Stimulated activated naive CD8-positive, alpha-beta T cell treated with anti-CD3 and anti-CD28 coated beads, Interleukin-15, amount 100 ng/mL, for 72 hours (primary cell): ENCODE results near the gene SPATA7.

ENCODE experiments used
- ATAC-seq: fragments of 150-1000 bp; cut with Tn5 transposase; 2 replicates; pipeline ENCODE4 v1.10.0; 2021; ENCODE audit warnings: mild to moderate bottlenecking, moderate library complexity
- DNase-seq, 2 donors: peaks; one replicate each; pipeline ENCODE4 v3.0.0; 2021 to 2022
- H3K27ac Mint-ChIP-seq, 2 donors: one replicate each; pipeline ENCODE4 v1.8.0; 2022; ENCODE audit warnings: mild to moderate bottlenecking in 2 of 2, mixed read lengths in 2 of 2, moderate library complexity in 2 of 2
- H3K27me3 Mint-ChIP-seq: one replicate; pipeline ENCODE4 v1.8.0; 2022; ENCODE audit warnings: mixed read lengths
- H3K4me1 Mint-ChIP-seq: one replicate; pipeline ENCODE4 v1.8.0; 2022; ENCODE audit warnings: mild to moderate bottlenecking, mixed read lengths
- H3K4me3 Mint-ChIP-seq, 2 donors: one replicate each; pipeline ENCODE4 v1.8.0; 2022; ENCODE audit warnings: mild to moderate bottlenecking in 2 of 2, mixed read lengths in 2 of 2, moderate library complexity in 1 of 2
- H3K9me3 Mint-ChIP-seq, 2 donors: one replicate each; pipeline ENCODE4 v1.8.0; 2022; ENCODE audit warnings: mixed read lengths in 2 of 2

Gene SPATA7

DNA sequence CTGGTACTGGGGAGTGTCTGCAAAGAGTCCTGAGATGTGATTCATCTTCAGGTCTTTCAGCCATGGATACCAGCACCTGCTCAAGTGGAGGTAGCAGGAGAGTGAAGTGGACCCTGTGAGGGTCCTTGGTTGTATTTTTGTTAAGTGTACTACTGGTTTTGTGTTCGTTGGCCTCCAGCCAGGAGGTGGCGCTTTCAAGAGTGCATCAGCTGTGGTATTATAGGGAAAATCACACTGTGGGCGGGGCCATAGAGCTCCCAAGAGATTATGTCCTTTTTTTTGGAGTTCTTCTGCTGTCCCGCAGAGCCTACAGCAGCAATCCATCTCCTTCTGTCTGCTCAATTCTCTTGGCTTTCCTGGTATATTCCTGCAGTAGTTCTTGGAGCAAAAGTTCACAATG is 66.8 kb downstream of the SPATA7 start:
- Mint-ChIP-seq H3K9me3 (peaks cover 0 to 16% of the 10 kb centered on the region in 2 donors), H3K4me1 (no peaks in the 10 kb centered on the region), H3K4me3 (no peak overlapping the region), H3K27me3 (no peaks in the 10 kb centered on the region), H3K27ac (no peak overlapping the region)
- ATAC-seq: no peak
- no peak for DNase-seq

DNA sequence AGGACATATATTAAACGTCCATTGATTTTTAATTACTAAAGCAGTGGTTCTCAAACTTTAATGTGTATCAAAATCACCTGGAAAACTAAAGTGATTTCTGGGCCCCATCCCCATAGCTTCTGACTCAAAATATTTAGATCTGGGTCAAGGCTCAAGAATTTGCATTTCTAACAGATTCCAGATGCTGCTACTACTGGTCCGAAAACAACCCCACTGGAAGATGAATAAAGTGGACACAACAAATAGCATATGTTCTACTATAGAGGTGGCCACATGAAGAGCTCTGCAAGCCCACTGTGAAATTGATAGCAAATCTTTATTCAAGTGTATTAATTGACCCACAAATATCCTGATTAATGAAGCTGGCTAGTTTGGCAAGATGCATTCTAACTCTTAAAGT is 69.4 kb downstream of the SPATA7 start:
- Mint-ChIP-seq H3K4me1 (no peaks in the 10 kb centered on the region), H3K4me3 (no peak overlapping the region), H3K9me3 (peaks cover 0 to 8% of the 10 kb centered on the region in 2 donors), H3K27me3 (no peaks in the 10 kb centered on the region), H3K27ac (no peak overlapping the region)
- DNase-seq (no peak), ATAC-seq (no peak)

DNA sequence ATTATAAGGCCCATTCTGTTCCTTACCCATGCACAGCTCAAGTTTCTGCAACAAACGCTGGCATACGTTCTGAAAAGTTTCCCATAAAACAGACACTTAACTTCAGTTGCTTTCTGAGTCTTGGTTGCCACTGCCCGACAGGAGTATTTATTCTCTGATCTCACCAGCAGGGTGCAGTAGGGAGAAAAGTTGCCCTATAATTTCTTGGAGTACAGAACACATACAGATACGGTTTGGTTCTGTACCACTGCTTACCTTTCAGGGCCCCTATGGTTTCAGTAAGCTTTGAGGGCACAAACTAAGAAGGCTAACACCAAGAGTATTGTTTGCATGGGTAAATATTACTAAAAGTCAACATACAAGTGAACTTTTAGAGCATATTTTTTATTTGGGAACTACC is 77.9 kb downstream of the SPATA7 start:
- Mint-ChIP-seq H3K4me3 (no peak overlapping the region), H3K9me3 (peaks cover 0 to 5% of the 10 kb centered on the region in 2 donors), H3K27ac (no peak overlapping the region), H3K4me1 (no peaks in the 10 kb centered on the region), H3K27me3 (no peaks in the 10 kb centered on the region)
- DNase-seq (peak in 1 of 2 donors; percentile 3), ATAC-seq (no peak)

DNA sequence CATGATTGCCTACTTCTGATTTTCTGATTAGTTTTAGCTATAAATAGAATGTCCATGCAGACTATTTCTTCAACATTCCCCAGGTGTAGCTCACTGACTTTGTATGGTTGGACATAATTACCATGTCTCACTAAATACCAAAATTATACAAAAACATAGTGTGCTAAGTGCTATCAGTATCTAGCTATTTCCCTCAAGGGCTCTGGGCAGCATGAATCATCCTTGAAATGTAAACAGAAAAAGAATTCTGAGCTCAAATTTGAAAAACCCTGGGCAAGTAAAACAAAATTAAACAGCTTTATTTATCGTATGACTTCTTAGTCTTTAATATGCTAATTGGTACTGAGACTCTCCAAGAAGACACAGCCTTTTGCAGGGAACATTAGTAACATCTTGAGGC is 82.9 kb downstream of the SPATA7 start:
- DNase-seq: no peak
- Mint-ChIP-seq H3K4me3 (no peak overlapping the region), H3K27ac (no peak overlapping the region), H3K27me3 (no peaks in the 10 kb centered on the region), H3K9me3 (no peaks in the 10 kb centered on the region), H3K4me1 (no peaks in the 10 kb centered on the region)
- no peak for ATAC-seq

DNA sequence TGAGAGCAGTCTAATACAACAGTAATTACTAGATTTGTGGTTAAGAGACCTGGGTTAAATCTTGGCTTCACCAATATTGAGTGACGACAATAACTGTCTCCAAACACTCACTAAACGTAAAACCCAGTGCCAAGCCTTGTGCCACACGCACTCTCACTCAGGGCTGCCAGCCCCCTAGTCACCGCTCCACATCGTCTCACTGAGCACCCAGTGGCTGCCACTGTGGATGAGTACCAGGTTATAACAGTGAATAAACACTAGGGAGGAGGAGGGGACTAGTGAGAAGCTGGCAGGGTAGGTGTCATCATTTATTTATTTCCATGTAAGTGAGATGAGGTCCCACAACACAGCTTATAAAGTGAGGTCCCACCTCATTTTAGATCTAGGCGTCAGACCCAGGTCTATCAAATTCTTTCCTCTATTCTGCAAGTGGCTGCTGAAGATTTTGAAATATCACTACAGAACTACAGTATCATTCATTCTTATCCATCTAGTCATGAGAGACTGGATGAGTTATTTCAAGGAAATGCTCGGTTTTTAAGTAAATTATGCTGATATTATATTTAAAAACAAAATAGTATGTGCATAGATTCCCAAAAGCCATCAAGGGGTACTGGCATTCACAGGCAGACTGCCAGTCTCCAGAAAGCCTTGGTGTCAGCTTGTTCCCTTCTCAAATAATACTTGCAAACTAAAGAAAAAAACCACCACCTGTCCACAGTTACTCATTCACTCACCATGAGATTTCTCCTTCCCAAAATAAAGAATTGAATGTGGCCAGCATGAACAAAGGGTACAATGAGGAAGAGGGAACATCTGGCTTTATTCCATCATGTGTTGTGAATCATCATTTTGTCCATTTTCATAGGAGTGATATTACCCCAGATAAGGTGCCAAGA is 85.3 kb downstream of the SPATA7 start:
- H3K27me3 Mint-ChIP-seq: no peaks in the 10 kb centered on the region
- H3K27ac Mint-ChIP-seq: no peak overlapping the region
- DNase-seq: no peak
- no peaks in the 10 kb centered on the region for H3K9me3 Mint-ChIP-seq
- H3K4me3 Mint-ChIP-seq: no peak overlapping the region
- H3K4me1 Mint-ChIP-seq: no peaks in the 10 kb centered on the region
- ATAC-seq: no peak

DNA sequence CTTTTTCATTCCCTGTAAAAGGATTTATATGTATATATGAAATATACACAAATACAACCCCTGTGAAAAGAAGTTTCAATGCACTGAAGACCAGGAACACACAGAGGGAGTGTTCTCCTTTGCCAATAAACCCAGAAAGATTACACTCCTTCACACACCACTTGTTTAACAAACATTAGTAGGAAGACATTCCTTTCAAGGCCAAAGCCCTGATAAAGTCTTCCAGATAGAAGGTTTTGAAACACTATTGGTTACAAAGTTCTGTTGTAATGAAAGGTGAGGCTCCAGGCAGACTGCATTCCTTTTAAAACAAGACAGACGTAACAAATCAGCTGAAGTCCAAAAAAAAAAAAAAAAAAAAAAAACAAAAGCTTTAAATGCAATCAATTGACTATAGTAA is 88.3 kb downstream of the SPATA7 start:
- Mint-ChIP-seq H3K27me3 (no peaks in the 10 kb centered on the region), H3K27ac (no peak overlapping the region), H3K4me3 (no peak overlapping the region), H3K4me1 (no peaks in the 10 kb centered on the region), H3K9me3 (no peaks in the 10 kb centered on the region)
- no peak for ATAC-seq
- no peak for DNase-seq

DNA sequence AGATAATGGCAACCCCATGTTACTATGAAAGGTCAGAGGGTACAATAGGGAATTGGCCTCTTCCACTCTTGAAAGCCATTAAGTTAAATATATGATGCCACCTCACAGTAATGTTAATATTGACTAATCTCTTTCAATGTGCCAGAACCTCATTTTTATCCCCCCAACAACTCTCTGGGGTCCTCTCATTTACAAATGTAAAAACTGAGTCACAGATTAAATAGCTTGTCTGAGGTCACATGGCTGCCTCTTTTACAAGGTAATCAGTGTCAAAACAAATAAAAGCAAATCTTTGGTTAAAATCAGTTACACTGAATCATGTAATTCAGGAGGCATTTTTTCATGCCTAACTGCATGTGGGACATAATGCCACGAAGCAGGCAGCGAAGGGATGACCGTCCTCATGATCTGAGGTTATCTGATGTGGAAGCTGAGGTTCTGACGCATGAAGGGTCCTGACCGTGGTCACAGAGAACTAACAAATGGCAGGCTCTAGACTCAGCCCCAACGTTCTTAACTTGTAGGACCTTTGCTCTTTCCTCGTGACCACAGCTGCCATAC is 90.8 kb downstream of the SPATA7 start:
- H3K27me3 Mint-ChIP-seq: peaks cover 3% of the 10 kb centered on the region
- H3K4me3 Mint-ChIP-seq: no peak overlapping the region
- ATAC-seq (no peak), DNase-seq (no peak)
- H3K4me1 Mint-ChIP-seq: no peaks in the 10 kb centered on the region
- no peak overlapping the region for H3K27ac Mint-ChIP-seq
- H3K9me3 Mint-ChIP-seq: no peaks in the 10 kb centered on the region

DNA sequence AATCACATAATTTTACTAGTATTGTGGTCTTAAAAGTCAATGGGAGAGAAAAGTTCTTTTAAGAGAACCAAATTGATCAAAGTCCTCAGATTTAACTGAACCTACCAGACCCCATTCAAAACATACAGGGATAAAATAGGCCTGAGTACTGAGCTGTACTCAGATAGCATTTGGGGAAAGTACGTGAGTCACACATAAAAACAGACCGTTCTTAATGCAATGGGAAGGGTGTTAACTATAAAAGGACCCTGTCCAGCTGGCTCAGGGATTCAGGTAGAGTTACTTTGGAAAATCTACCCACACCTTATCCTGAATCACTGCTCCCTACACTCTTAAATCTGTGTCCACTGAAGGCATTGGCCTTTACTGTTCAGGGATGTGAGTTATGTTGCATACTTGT is 91.4 kb downstream of the SPATA7 start:
- DNase-seq (no peak), ATAC-seq (no peak)
- no peak overlapping the region for H3K27ac Mint-ChIP-seq
- H3K9me3 Mint-ChIP-seq: no peaks in the 10 kb centered on the region
- H3K4me3 Mint-ChIP-seq: no peak overlapping the region
- H3K4me1 Mint-ChIP-seq: no peaks in the 10 kb centered on the region
- H3K27me3 Mint-ChIP-seq: peaks cover 9% of the 10 kb centered on the region

DNA sequence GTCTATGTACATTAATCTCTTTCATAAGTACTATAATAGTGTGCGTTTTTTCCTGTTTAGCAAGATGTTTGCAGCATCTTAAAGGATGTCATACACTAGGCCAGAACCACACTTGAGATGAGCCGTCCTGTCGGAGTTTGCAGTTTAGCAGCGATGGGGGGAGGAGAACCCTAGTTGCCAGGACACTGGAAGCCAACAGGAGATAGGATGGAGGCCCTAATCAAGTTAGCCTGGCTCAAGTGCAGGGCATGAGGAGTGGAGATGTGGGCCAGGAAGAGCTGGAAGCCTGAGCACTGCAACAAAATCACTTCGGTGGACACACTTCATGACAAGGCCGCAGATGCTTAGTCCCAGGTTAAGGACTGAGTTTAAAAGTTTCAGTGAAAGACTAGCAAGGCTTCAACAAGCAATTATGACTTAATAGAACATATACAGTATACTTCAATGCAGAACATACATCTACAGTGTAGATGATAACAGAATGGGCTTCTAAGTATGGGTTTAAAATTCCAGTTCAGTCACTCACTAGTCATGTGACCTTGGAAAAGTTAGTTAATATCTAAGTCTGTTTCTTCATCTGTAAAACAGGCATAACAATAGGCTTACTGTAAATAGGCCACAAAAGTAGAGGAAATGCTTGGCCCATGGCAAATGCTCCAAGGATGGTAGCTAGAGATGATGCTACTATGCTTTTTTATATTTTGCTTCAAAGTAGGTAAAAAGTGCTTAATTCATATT is 92.2 kb downstream of the SPATA7 start:
- no peak for DNase-seq
- H3K9me3 Mint-ChIP-seq: no peaks in the 10 kb centered on the region
- H3K4me3 Mint-ChIP-seq: no peak overlapping the region
- peaks cover 15% of the 10 kb centered on the region for H3K27me3 Mint-ChIP-seq
- H3K27ac Mint-ChIP-seq: no peak overlapping the region
- no peaks in the 10 kb centered on the region for H3K4me1 Mint-ChIP-seq
- no peak for ATAC-seq

DNA sequence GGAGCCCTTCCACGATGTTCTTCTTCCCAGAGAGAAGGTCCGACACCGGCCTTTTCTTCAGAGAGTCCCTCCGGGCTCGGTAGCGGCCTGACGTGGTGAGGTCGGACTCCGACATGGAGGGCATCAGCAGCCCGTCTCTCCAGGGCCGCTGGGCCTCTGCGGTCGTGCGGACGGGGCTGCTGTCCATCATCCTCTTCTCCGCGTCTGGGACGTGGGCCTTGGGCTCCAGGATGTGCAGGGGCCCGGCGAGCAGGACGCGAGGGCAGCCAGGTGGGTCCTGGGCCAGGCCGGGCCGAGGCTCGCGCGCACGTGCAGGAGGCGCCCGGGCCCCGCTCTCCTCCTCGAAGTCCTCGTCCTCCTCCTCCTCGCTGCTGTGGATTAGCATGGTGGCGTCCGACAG is 93.5 kb downstream of the SPATA7 start:
- Mint-ChIP-seq H3K4me1 (no peaks in the 10 kb centered on the region), H3K9me3 (no peaks in the 10 kb centered on the region), H3K27me3 (peaks cover 15% of the 10 kb centered on the region), H3K27ac (no peak overlapping the region), H3K4me3 (no peak overlapping the region)
- DNase-seq (no peak), ATAC-seq (peak; percentile 27)

DNA sequence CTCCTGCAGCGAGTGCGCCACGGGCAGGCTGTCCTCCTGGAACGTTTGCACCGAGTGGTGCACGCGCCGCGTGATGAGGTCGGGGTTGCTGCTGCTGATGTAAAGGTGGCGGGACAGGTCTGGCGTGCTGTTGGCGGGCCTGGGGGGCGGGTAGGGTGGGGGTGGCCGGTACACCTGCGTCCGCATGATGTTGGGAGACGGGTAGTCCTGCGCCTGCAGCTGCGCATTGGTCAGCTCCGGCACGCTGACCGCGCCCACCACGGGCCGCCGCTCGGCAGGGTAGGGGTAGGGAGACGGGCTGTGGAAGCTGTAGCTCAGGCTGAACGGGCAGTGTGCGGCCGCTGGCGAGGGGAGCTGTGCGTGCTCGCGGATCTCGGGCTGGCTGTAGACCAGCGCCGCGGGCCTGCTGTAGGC is 94.1 kb downstream of the SPATA7 start:
- no peak for DNase-seq
- Mint-ChIP-seq H3K27ac (no peak overlapping the region), H3K27me3 (peaks cover 15% of the 10 kb centered on the region), H3K4me1 (no peaks in the 10 kb centered on the region), H3K9me3 (no peaks in the 10 kb centered on the region), H3K4me3 (no peak overlapping the region)
- ATAC-seq: peak; percentile 38

DNA sequence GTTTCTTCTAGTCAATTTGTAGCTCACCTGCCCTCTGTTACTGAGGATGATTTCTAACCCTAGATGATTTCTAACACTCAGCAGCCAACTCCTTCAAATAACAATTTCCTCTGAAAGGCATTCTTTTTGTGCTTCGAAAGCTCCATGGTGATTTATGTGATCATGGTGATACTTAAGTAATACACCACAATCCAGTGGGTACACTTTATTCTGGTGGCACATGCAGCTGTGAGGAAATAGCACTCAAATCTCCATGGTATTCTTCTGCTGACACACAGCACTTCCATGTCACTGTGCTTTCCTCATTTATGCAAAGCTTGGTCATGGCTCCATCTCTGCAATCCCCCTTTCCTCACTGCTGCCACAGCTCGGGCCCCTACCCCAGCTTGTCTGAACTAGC is 95.6 kb downstream of the SPATA7 start:
- Mint-ChIP-seq H3K4me3 (no peak overlapping the region), H3K27ac (no peak overlapping the region), H3K27me3 (peaks cover 15% of the 10 kb centered on the region), H3K4me1 (no peaks in the 10 kb centered on the region), H3K9me3 (no peaks in the 10 kb centered on the region)
- DNase-seq: no peak
- no peak for ATAC-seq

DNA sequence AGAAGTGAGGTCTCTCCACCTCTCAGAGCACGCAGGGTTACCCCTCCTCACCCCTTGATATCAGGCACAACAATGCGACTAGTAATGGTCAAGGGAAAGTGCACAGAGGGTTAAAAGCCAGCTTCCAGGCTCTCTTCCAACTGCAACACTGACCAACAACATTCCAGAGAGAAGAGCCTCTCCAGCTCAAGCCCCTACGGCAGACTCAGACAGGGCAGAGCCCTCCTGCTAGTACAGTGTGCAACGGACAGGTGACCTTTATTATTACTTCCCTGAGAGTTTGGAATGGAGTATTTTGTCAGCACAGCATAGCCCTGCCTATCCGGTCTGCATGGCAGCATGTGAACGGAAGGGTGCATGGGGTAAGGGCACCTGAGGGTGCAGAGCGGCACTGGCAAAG is 96.3 kb downstream of the SPATA7 start:
- Mint-ChIP-seq H3K27me3 (peaks cover 15% of the 10 kb centered on the region), H3K4me1 (no peaks in the 10 kb centered on the region), H3K9me3 (no peaks in the 10 kb centered on the region), H3K4me3 (no peak overlapping the region), H3K27ac (no peak overlapping the region)
- no peak for DNase-seq
- no peak for ATAC-seq

DNA sequence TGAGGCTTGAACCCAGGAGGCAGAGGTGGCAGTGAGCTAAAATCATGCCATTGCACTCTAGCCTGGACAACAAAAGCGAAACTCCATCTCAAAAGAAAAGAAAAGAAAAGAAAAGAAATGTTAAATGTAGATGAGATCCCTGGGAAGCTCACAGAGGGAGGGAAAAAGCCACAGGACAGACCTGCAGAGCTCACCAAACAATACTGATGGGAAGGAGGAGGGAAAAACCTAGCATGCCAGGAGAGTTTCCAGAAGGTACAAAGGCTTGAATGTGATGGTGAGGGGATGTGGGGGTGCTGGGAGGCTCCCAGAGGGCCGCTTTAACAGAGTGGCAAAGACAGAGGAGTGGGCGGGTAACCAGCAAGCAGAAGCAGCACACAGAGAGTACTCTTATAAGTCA is 97.1 kb downstream of the SPATA7 start:
- Mint-ChIP-seq H3K27ac (peak overlapping the region in 1 of 2 donors; percentile 72), H3K27me3 (peaks cover 15% of the 10 kb centered on the region), H3K4me3 (no peak overlapping the region), H3K9me3 (no peaks in the 10 kb centered on the region), H3K4me1 (no peaks in the 10 kb centered on the region)
- DNase-seq (no peak), ATAC-seq (no peak)
